GM12873 (cell line): ENCODE measurements around the gene C9orf152.

ENCODE experiments used
- CTCF ChIP-seq: IDR thresholded peaks from 2 replicates; pipeline ENCODE4 v1.5.1; 2012; ENCODE audit warnings: low read depth, mild to moderate bottlenecking, moderate library complexity, low read length, control low read depth; ENCODE audit not compliant: insufficient read depth; ENCODE audit errors: missing control alignments

The C9orf152 gene

GRCh38 chr9:110157823-110158664 lies 49.9 kb downstream of the C9orf152 start:
- no peak for TF ChIP-seq CTCF

DNA sequence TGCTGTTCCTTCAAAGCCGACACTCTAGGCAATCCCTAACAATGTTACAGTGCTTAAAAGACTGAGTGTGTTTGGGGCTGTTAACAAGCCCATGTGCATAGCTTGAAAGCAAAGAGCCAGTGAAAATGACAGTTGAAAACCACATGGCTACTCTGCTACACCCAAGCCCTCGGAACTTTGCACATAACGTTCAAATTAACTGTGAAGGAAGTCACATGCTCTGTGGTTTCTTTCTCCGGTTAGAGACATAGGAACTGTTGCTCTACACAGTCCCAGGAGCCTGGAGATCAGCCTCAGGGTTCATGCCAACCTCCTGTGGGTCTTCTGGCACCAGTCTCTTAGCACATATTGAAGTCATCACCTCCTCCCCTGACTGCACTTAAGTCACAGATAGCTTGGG lies 51.1 kb downstream of the C9orf152 start:
- no peak for TF ChIP-seq CTCF

DNA sequence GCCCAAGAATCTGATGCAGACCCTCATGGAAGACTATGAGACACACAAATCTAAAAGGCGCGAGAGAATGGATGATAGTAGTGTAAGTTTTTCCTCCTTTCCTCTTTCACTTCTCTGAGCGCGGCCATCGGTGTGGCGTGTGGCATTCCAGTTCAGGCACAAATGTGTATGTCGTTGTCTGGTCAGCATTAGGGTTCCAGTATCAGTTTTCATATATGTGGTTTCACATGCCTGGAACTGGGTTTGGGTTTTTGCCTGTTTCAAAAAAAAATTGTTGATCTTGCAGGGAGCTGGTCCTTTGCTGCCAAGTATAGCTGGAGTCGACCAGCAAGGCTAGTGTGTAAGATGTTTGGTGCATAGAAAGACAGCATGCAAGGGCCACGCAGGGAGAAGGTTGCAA lies 51.5 kb downstream of the C9orf152 start:
- no peak for TF ChIP-seq CTCF

DNA sequence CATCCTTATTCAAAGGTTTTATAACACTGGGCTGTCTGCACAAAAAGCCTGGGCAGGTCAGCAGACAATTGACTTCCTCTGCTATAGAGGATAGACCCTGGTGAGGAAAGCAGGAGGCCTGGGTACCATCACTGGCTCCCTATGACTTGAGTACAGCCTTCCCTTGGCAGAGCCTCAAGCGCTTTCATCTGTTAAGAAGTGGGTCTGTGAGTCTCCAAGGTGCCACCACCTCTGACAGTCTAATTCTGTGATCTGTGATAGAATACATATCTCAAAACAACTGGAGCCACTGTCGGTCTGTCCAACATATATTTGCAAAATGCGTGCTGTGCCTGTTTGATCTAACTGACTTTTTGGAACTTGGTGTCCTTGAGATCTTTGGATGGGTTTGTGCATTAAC lies 52.2 kb downstream of the C9orf152 start:
- TF ChIP-seq CTCF = no peak

- TF ChIP-seq CTCF = no peak
Measured at GRCh38 chr9:110153431-110153830, 54.5 kb downstream of the C9orf152 start.

GRCh38 chr9:110152704-110153374 lies 55.1 kb downstream of the C9orf152 start:
- TF ChIP-seq CTCF = peak; percentile 79
